Thoracic aorta (tissue), 2 donors: Measurements from ENCODE around the gene OSBPL2. TPM values are rescaled to one million over a fixed set of nuclear protein-coding genes. Genes with fewer than 3 reads are reported as not detected.

Experiments
- ATAC-seq: fragments of 150-250 bp; one replicate; pipeline ENCODE4 v1.8.0; 2017; ENCODE audit warnings: low read depth; ENCODE audit not compliant: insufficient number of reproducible peaks, low FRiP score
- DNase-seq: peaks from one replicate; pipeline ENCODE4 v3.0.0-alpha.2; 2020; ENCODE audit warnings: low spot score
- H3K27ac ChIP-seq, 2 donors: fragments of 200-600 bp; sonication (generic); 1 replicate in 1 of 2; 2 replicates in 1 of 2; pipeline ENCODE4 v1.5.1; 2016; ENCODE audit warnings: mild to moderate bottlenecking in 2 of 2, moderate library complexity in 2 of 2
- H3K27me3 ChIP-seq: fragments of 200-600 bp; sonication (generic); replicated peaks from 2 replicates; pipeline ENCODE4 v1.6.0; 2016; ENCODE audit warnings: mild to moderate bottlenecking; ENCODE audit not compliant: insufficient read depth
- H3K36me3 ChIP-seq: fragments of 200-600 bp; sonication (generic); one replicate; pipeline ENCODE4 v1.5.1; 2016
- H3K4me1 ChIP-seq, 2 donors: fragments of 200-600 bp; sonication (generic); 1 replicate in 1 of 2; 2 replicates in 1 of 2; pipeline versions ENCODE4 v1.5.1 to v1.6.0; 2016; ENCODE audit warnings: low read depth in 2 of 2, mild to moderate bottlenecking in 1 of 2; ENCODE audit not compliant: control insufficient read depth in 1 of 2
- H3K4me3 ChIP-seq: fragments of 200-600 bp; sonication (generic); 2 replicates; pipeline ENCODE4 v1.5.1; 2016; ENCODE audit warnings: mild to moderate bottlenecking
- H3K9me3 ChIP-seq: fragments of 200-600 bp; sonication (generic); 2 replicates; pipeline ENCODE4 v1.5.1; 2016
- CTCF ChIP-seq: fragments of 200-600 bp; sonication (generic); IDR thresholded peaks from one replicate; pipeline ENCODE4 v1.5.1; 2019; ENCODE audit warnings: antibody characterized with exemption
- total RNA-seq, 2 donors: library from RNA; depleted of rRNA; stranded (reverse); fragments of >200 nt; gene quantifications; one replicate each; pipeline versions ENCODE4 v1.1.0 to v1.2.3, GENCODE V29; 2016

OSBPL2 gene
- total RNA-seq, 2 donors from 2014 or later = 48.5 to 58.5 TPM

GRCh38 chr20:62242176-62242575, 3.9 kb downstream of the OSBPL2 start:
- H3K27me3 ChIP-seq = no peaks in the 10 kb centered on the region
- TF ChIP-seq CTCF = no peak
- peaks cover 19 to 47% of the 10 kb centered on the region in 2 donors for H3K4me1 ChIP-seq
- no peaks in the 10 kb centered on the region for H3K9me3 ChIP-seq
- ATAC-seq (no peak), DNase-seq (no peak)
- no peaks in the 10 kb centered on the region for H3K36me3 ChIP-seq
- no peak overlapping the region for H3K4me3 ChIP-seq
- no peak overlapping the region for H3K27ac ChIP-seq

GRCh38 chr20:62243106-62243505, 4.8 kb downstream of the OSBPL2 start:
- no peaks in the 10 kb centered on the region for H3K36me3 ChIP-seq
- no peaks in the 10 kb centered on the region for H3K27me3 ChIP-seq
- no peak for DNase-seq
- H3K9me3 ChIP-seq = no peaks in the 10 kb centered on the region
- no peak for TF ChIP-seq CTCF
- H3K4me1 ChIP-seq = peaks cover 21 to 45% of the 10 kb centered on the region in 2 donors
- ATAC-seq = no peak
- no peak overlapping the region for H3K4me3 ChIP-seq
- peak overlapping the region in 1 of 2 donors; percentile 22 for H3K27ac ChIP-seq

- Histone ChIP-seq H3K27ac (peak overlapping the region; percentile 87 to 91), H3K4me3 (no peak overlapping the region), H3K27me3 (no peaks in the 10 kb centered on the region), H3K4me1 (peaks cover 21 to 44% of the 10 kb centered on the region in 2 donors), H3K36me3 (no peaks in the 10 kb centered on the region), H3K9me3 (no peaks in the 10 kb centered on the region)
- no peak for TF ChIP-seq CTCF
- DNase-seq (no peak), ATAC-seq (no peak)
These were observed 5.7 kb downstream of the OSBPL2 start for GRCh38 chr20:62243906-62244515.

DNA sequence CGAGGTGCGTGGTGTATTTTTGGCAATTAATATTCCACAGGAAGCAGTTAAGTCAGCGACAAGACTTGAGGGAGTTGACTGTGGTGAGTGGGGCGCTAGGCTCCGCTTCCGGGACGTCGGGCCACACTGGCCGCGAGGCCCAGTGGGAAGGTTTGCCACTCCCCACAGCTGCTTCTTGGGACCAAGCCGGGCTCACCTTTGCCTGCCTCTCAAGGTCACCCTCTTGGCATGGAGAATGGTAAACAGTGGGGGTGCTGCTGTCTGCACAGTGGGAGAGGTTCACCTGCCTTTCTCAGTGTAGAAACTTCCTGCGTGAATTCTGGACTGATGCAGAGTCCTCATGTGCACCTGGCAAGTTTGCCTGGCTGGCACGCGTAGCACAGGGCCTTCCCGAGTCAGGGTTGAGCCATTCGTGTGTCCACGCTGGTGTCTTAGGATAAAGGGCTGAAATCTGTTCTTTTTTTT, 6.4 kb downstream of the OSBPL2 start:
- Histone ChIP-seq H3K27ac (peak overlapping the region; percentile 87 to 91), H3K27me3 (no peaks in the 10 kb centered on the region), H3K4me1 (peaks cover 16 to 39% of the 10 kb centered on the region in 2 donors), H3K36me3 (no peaks in the 10 kb centered on the region), H3K9me3 (no peaks in the 10 kb centered on the region), H3K4me3 (no peak overlapping the region)
- TF ChIP-seq CTCF = no peak
- no peak for DNase-seq
- no peak for ATAC-seq

- H3K4me3 ChIP-seq = peak overlapping the region; percentile 30
- no peak for TF ChIP-seq CTCF
- no peaks in the 10 kb centered on the region for H3K9me3 ChIP-seq
- peak; percentile 26 for ATAC-seq
- H3K27ac ChIP-seq = peak overlapping the region; percentile 87 to 91
- H3K27me3 ChIP-seq = no peaks in the 10 kb centered on the region
- no peak for DNase-seq
- no peaks in the 10 kb centered on the region for H3K36me3 ChIP-seq
- H3K4me1 ChIP-seq = peaks cover 12 to 35% of the 10 kb centered on the region in 2 donors
These were observed 7.6 kb downstream of the OSBPL2 start for GRCh38 chr20:62245911-62246280.
